Measurements from ENCODE around the gene G2E3. TPM values are rescaled to one million over a fixed set of nuclear protein-coding genes. Genes with fewer than 3 reads are reported as not detected.
A peak's percentile ranks its signal among the peaks of the same experiment; 100 is the strongest.

Gene G2E3, protein sequence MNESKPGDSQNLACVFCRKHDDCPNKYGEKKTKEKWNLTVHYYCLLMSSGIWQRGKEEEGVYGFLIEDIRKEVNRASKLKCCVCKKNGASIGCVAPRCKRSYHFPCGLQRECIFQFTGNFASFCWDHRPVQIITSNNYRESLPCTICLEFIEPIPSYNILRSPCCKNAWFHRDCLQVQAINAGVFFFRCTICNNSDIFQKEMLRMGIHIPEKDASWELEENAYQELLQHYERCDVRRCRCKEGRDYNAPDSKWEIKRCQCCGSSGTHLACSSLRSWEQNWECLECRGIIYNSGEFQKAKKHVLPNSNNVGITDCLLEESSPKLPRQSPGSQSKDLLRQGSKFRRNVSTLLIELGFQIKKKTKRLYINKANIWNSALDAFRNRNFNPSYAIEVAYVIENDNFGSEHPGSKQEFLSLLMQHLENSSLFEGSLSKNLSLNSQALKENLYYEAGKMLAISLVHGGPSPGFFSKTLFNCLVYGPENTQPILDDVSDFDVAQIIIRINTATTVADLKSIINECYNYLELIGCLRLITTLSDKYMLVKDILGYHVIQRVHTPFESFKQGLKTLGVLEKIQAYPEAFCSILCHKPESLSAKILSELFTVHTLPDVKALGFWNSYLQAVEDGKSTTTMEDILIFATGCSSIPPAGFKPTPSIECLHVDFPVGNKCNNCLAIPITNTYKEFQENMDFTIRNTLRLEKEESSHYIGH
- total RNA-seq (2012; rRNA removed) (19.4 and 41.1 TPM in 2 replicates), polyA plus RNA-seq (2012; rRNA removed) (6.9 and 9.6 TPM in 2 replicates), Bru-seq, nascent RNA (percentile 89 among the genes with signal in this experiment), BruChase-seq, experiment 1, labeled RNA remaining after a 6-hour chase (percentile 69 among the genes with signal in this experiment), BruChase-seq, experiment 2, labeled RNA remaining after a 2-hour chase (percentile 85 among the genes with signal in this experiment)
- 0.59 and 1.5 TPM in 2 replicates for polyA plus RNA-seq (2012; cell fraction: cytosol; rRNA removed)
- 1.9 and 16.3 TPM in 2 replicates for polyA plus RNA-seq (2012; cell fraction: nucleus; rRNA removed; ENCODE audit: low replicate concordance)
- long read RNA-seq, full-length matches to known transcripts, result 20 of 31 reads
- long read RNA-seq, partial matches to known transcripts, result 2 of 31 reads
- long read RNA-seq, other reads (novel, unspliced or antisense), result 9 of 31 reads

GRCh38 chr14:30558675-30559555 is at the start of gene G2E3:
Gene G2E3, plus strand, starts transcription at chr14:30559158. Its CDS starts 21,922 bp downstream, at chr14:30581080.
- Histone ChIP-seq H3K36me3 (ENCODE audit: control insufficient read depth, insufficient read depth, low read length) (peaks cover 7% of the 10 kb centered on the region), H3K27ac (ENCODE audit: insufficient read depth, low read length) (peak within 1 kb of the TSS; percentile 82), H3K56ac (ENCODE audit: extremely low read depth, insufficient read depth, low read length) (peak within 1 kb of the TSS; percentile 87), H4K5ac (ENCODE audit: low read depth, low read length) (peak within 1 kb of the TSS; percentile 90), H4K20me1 (ENCODE audit: insufficient read depth, low read length) (peaks cover 10% of the 10 kb centered on the region), H3K4me3 (ENCODE audit: insufficient read depth, low read depth, low read length) (peak within 1 kb of the TSS; percentile 93), H3K4ac (ENCODE audit: low read depth, low read length) (peak within 1 kb of the TSS; percentile 93), H2BK20ac (ENCODE audit: low read depth, low read length) (peak within 1 kb of the TSS; percentile 43; the same call in 1 of the 2 replicates), H3K4me1 (ENCODE audit: control insufficient read depth, insufficient read depth, low read length) (peaks cover 2% of the 10 kb centered on the region; the same call in 1 of the 2 replicates), H3K9me1 (ENCODE audit: insufficient read depth, low read length) (no peaks in the 10 kb centered on the region), H2AK5ac (ENCODE audit: low read depth, low read length) (peak within 1 kb of the TSS; percentile 46; the same call in 1 of the 2 replicates), H3K27me3 (ENCODE audit: control insufficient read depth, insufficient read depth, low read length) (no peaks in the 10 kb centered on the region), H2AFZ (replicated peaks; ENCODE audit: low read length, poor library complexity) (peak within 1 kb of the TSS; percentile 94), H2BK5ac (ENCODE audit: low read depth, low read length, poor library complexity, severe bottlenecking) (peak within 1 kb of the TSS; percentile 78), H3K9ac (ENCODE audit: low read depth, low read length) (peak within 1 kb of the TSS; percentile 85), H3K18ac (ENCODE audit: low read depth, low read length) (peak within 1 kb of the TSS; percentile 65), H4K91ac (ENCODE audit: insufficient read depth, low read depth, low read length) (peak within 1 kb of the TSS; percentile 83), H2BK120ac (ENCODE audit: low read depth, low read length) (peak within 1 kb of the TSS; percentile 75), H3K79me1 (ENCODE audit: low read depth in 1 of 2, low read length in 2 of 2) (peaks cover 0 to 3% of the 10 kb centered on the region in 2 experiments; a peak in 2 of 4 replicates), H3K23ac (ENCODE audit: low read depth, low read length) (peak within 1 kb of the TSS; percentile 78), H2AK9ac (replicated peaks; ENCODE audit: low read depth, low read length, poor library complexity) (peak within 1 kb of the TSS; percentile 84), H4K8ac (ENCODE audit: low read depth in 2 of 2, low read length in 2 of 2) (peak within 1 kb of the TSS; percentile 72 to 94), H3K14ac (replicated peaks; ENCODE audit: low read depth, low read length) (peak within 1 kb of the TSS; percentile 93), H3K9me3 (ENCODE audit: control insufficient read depth, insufficient read depth, low read length) (no peaks in the 10 kb centered on the region), H2BK15ac (ENCODE audit: low read depth, low read length) (peak within 1 kb of the TSS; percentile 54; the same call in 1 of the 3 replicates), H3K4me2 (ENCODE audit: low read depth, low read length) (peak within 1 kb of the TSS; percentile 94)
- ATAC-seq (ENCODE audit: low read depth) (peak; percentile 97), DNase-seq (peak; percentile 80)
- CTCF ChIA-PET, result no interaction called here
- BruUV-seq (replicated peaks), result TSS peak; percentile 65
- dilution Hi-C loops (cut with HindIII; ENCODE audit: low sequenced_read_pairs, unreplicated experiment), result no loop called here
- intact Hi-C loops (cut with micrococcal nuclease), result no loop called here
- in situ Hi-C loops (cut with MboI; ENCODE audit: low sequenced_read_pairs), result no loop called here
- POLR2A ChIA-PET (ENCODE audit: unreplicated experiment), result no interaction called here
- WGBS, 2 experiments (ENCODE audit: extremely low coverage in 2 of 2, insufficient read length in 1 of 2), result 0% methylated on average over 16 of the region's 62 CpGs; no CpG with 5 or more reads in 1 of the 2 experiments
- TF ChIP-seq RFX5 (IDR thresholded peaks at IDR 0.05; ENCODE audit: low read depth, low read length) (no peak), SMC3 (IDR thresholded peaks at IDR 0.05; ENCODE audit: low read depth, low read length) (no peak), POLR2A (IDR thresholded peaks at IDR 0.05; ENCODE audit: low read depth, low read length) (peak; percentile 82; the same call in 1 of the 2 replicates), ELK1 (IDR thresholded peaks at IDR 0.05; ENCODE audit: borderline replicate concordance, low read depth, low read length) (no peak), MXI1 (IDR thresholded peaks at IDR 0.05; ENCODE audit: borderline replicate concordance, low read depth, low read length) (peak; percentile 85), CEBPB (IDR thresholded peaks at IDR 0.05; ENCODE audit: low read depth, low read length) (peak; percentile 50; the same call in 1 of the 2 replicates), FOS (IDR thresholded peaks at IDR 0.05; ENCODE audit: low read depth, low read length) (no peak)
- TF ChIP-seq, protein P1, sequence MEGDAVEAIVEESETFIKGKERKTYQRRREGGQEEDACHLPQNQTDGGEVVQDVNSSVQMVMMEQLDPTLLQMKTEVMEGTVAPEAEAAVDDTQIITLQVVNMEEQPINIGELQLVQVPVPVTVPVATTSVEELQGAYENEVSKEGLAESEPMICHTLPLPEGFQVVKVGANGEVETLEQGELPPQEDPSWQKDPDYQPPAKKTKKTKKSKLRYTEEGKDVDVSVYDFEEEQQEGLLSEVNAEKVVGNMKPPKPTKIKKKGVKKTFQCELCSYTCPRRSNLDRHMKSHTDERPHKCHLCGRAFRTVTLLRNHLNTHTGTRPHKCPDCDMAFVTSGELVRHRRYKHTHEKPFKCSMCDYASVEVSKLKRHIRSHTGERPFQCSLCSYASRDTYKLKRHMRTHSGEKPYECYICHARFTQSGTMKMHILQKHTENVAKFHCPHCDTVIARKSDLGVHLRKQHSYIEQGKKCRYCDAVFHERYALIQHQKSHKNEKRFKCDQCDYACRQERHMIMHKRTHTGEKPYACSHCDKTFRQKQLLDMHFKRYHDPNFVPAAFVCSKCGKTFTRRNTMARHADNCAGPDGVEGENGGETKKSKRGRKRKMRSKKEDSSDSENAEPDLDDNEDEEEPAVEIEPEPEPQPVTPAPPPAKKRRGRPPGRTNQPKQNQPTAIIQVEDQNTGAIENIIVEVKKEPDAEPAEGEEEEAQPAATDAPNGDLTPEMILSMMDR (conservative IDR thresholded peaks at IDR 0.05; ENCODE audit: low read depth, low read length), result no peak

All from IMR-90 (cell line).